HL-60 (cell line): ENCODE results near the gene KLHDC10.
"Not testable (repeated sequence)": the region's sequence is repeated elsewhere in the genome, so short reads cannot be mapped to it uniquely, and the experiment has no call there.

Source experiments
- DNase-seq, 2 experiments: peaks; one replicate each; pipeline ENCODE4 v3.0.0-alpha.2; 2010 to 2020; ENCODE audit warnings: low read depth in 1 of 2, low spot score in 1 of 2
- H3K27ac ChIP-seq: fragments of 250-450 bp; sonication (Bioruptor Pico); replicated peaks from 2 replicates; pipeline ENCODE4 v1.5.1; 2020; ENCODE audit warnings: mild to moderate bottlenecking, moderate library complexity
- H3K27me3 ChIP-seq: fragments of 250-450 bp; sonication (Bioruptor Pico); 2 replicates; pipeline ENCODE4 v1.5.1; 2021; ENCODE audit warnings: mild to moderate bottlenecking, moderate library complexity; ENCODE audit not compliant: insufficient read depth, poor library complexity, severe bottlenecking
- H3K4me3 ChIP-seq: replicated peaks from 2 replicates; pipeline ENCODE4 v1.5.1; 2011; ENCODE audit warnings: mild to moderate bottlenecking, control low read depth, low read length; ENCODE audit not compliant: insufficient read depth
- GABPA ChIP-seq: IDR thresholded peaks from 2 replicates; pipeline ENCODE4 v1.6.1; 2012; ENCODE audit warnings: low read depth
- POLR2AphosphoS5 ChIP-seq: IDR thresholded peaks from 2 replicates; pipeline ENCODE4 v1.6.1; 2012; ENCODE audit warnings: low read depth
- SPI1 ChIP-seq: IDR thresholded peaks from 2 replicates; pipeline ENCODE4 v1.6.1; 2012; ENCODE audit warnings: low read depth, mild to moderate bottlenecking, borderline replicate concordance
- TF ChIP-seq, protein P1 (sequence below): IDR thresholded peaks from 2 replicates; pipeline ENCODE4 v1.6.1; 2012; ENCODE audit warnings: low read depth; ENCODE audit not compliant: insufficient replicate concordance
- TF ChIP-seq, protein P2 (sequence below): IDR thresholded peaks from one replicate; pipeline ENCODE4 v1.5.1; 2011; ENCODE audit warnings: low read length, control low read depth, inconsistent platforms; ENCODE audit not compliant: insufficient read depth

The KLHDC10 gene

GRCh38 chr7:130079846-130080394, 9.6 kb downstream of the KLHDC10 start:
- Histone ChIP-seq H3K27ac (no peak overlapping the region), H3K27me3 (no peaks in the 10 kb centered on the region), H3K4me3 (no peak overlapping the region)
- DNase-seq = peak in 1 of 2 experiments; percentile 38
- TF ChIP-seq, protein P1, sequence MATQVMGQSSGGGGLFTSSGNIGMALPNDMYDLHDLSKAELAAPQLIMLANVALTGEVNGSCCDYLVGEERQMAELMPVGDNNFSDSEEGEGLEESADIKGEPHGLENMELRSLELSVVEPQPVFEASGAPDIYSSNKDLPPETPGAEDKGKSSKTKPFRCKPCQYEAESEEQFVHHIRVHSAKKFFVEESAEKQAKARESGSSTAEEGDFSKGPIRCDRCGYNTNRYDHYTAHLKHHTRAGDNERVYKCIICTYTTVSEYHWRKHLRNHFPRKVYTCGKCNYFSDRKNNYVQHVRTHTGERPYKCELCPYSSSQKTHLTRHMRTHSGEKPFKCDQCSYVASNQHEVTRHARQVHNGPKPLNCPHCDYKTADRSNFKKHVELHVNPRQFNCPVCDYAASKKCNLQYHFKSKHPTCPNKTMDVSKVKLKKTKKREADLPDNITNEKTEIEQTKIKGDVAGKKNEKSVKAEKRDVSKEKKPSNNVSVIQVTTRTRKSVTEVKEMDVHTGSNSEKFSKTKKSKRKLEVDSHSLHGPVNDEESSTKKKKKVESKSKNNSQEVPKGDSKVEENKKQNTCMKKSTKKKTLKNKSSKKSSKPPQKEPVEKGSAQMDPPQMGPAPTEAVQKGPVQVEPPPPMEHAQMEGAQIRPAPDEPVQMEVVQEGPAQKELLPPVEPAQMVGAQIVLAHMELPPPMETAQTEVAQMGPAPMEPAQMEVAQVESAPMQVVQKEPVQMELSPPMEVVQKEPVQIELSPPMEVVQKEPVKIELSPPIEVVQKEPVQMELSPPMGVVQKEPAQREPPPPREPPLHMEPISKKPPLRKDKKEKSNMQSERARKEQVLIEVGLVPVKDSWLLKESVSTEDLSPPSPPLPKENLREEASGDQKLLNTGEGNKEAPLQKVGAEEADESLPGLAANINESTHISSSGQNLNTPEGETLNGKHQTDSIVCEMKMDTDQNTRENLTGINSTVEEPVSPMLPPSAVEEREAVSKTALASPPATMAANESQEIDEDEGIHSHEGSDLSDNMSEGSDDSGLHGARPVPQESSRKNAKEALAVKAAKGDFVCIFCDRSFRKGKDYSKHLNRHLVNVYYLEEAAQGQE = no peak

GRCh38 chr7:130083497-130083896, 13.2 kb downstream of the KLHDC10 start:
- not testable (repeated sequence) for H3K27ac ChIP-seq, DNase-seq, H3K27me3 ChIP-seq, H3K4me3 ChIP-seq

DNA sequence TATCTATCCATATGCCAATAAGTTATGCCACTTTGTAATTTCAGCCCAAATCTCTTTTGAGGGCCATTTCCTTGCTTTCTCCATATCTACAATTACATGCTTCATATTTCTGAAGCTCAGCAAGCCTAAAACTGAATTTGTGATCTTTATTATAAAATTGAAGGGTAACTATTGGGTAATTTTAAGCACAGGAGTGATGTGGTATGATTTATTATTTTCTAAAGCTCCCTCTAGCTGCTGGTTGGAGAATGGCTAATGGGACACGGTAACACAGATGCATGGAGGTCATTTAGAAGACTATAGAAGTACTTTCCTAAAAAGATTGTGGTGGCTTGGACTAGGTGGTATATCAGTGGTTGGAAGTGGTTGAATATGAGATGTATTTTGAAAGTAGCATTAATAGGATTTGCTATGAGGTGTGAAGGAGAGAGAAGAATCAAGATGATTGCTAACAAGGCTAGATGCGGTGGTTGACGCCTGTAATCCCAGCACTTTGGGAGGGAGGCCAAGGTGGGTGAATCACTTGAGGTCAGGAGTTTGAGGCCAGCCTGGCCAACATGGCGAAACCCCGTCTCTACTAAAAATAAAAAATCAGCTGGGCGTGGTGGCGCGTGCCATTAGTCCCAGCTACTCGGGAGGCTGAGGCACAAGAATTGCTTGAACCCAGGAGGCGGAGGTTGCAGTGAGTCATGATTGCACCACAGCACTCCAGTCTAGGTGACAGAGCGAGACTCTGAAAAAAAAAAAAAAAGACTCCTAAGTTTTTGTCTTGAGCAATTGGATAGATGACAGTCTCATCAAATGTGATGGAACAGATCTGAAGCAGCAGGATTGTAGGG, 13.9 kb downstream of the KLHDC10 start:
- Histone ChIP-seq H3K27me3 (no peaks in the 10 kb centered on the region), H3K4me3 (no peak overlapping the region), H3K27ac (no peak overlapping the region)
- DNase-seq = no peak
- TF ChIP-seq, protein P2, sequence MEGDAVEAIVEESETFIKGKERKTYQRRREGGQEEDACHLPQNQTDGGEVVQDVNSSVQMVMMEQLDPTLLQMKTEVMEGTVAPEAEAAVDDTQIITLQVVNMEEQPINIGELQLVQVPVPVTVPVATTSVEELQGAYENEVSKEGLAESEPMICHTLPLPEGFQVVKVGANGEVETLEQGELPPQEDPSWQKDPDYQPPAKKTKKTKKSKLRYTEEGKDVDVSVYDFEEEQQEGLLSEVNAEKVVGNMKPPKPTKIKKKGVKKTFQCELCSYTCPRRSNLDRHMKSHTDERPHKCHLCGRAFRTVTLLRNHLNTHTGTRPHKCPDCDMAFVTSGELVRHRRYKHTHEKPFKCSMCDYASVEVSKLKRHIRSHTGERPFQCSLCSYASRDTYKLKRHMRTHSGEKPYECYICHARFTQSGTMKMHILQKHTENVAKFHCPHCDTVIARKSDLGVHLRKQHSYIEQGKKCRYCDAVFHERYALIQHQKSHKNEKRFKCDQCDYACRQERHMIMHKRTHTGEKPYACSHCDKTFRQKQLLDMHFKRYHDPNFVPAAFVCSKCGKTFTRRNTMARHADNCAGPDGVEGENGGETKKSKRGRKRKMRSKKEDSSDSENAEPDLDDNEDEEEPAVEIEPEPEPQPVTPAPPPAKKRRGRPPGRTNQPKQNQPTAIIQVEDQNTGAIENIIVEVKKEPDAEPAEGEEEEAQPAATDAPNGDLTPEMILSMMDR = peak; percentile 15
- TF ChIP-seq GABPA = no peak

- not testable (repeated sequence) for DNase-seq, H3K4me3 ChIP-seq, H3K27me3 ChIP-seq, H3K27ac ChIP-seq
Observed at GRCh38 chr7:130085235-130085634, 14.9 kb downstream of the KLHDC10 start.

GRCh38 chr7:130086938-130087337, 16.6 kb downstream of the KLHDC10 start:
- H3K27me3 ChIP-seq = no peaks in the 10 kb centered on the region
- TF ChIP-seq, protein P2 = no peak
- TF ChIP-seq SPI1 = no peak
- TF ChIP-seq POLR2AphosphoS5 = no peak
- TF ChIP-seq GABPA = no peak
- TF ChIP-seq, protein P1 = no peak
- no peak for DNase-seq

More at GRCh38 chr7:130086938-130087337, 16.6 kb downstream of the KLHDC10 start:
- Histone ChIP-seq H3K27ac (no peak overlapping the region), H3K4me3 (no peak overlapping the region)
